H1 (cell line): ENCODE measurements around the gene TPP2. TPM values are rescaled to one million over a fixed set of nuclear protein-coding genes. Genes with fewer than 3 reads are reported as not detected.
A peak's percentile ranks its signal among the peaks of the same experiment; 100 is the strongest.

Experiments
- CTCF ChIA-PET: fragments of 300-600 bp; sonication (Branson Sonifier 250); formaldehyde crosslinking; loops from one replicate; lab custom pipeline; 2021; ENCODE audit not compliant: partially characterized antibody; lab: Charles Lee
- POLR2A ChIA-PET: fragments of 300-600 bp; sonication (Branson Sonifier 250); formaldehyde crosslinking; loops from one replicate; lab custom pipeline; 2021; ENCODE audit warnings: inconsistent platforms; ENCODE audit not compliant: partially characterized antibody; lab: Charles Lee
- DNase-seq, 2 experiments: peaks; one replicate each; pipeline versions ENCODE4 v3.0.0 to v3.0.0-alpha.2; 2010 to 2022; ENCODE audit warnings: low spot score in 2 of 2, low read depth in 1 of 2, mixed read lengths in 1 of 2
- FAIRE-seq: peaks from 2 replicates; lab custom pipeline; 2011; peaks lifted over from hg19 to GRCh38; lab: Jason Lieb, UNC
- H2AFZ ChIP-seq: 2 replicates; pipeline ENCODE4 v1.8.1; 2012; ENCODE audit warnings: low read length, inconsistent platforms
- H2AK5ac ChIP-seq: 2 replicates; pipeline ENCODE4 v1.6.1; 2013; ENCODE audit warnings: low read depth, low read length
- H2BK120ac ChIP-seq: replicated peaks from 2 replicates; pipeline ENCODE3; 2013; ENCODE audit warnings: low read depth, low read length, inconsistent platforms
- H2BK12ac ChIP-seq: 2 replicates; pipeline ENCODE4 v1.6.1; 2013; ENCODE audit warnings: low read depth, low read length
- H2BK15ac ChIP-seq: 2 replicates; pipeline ENCODE4 v1.6.1; 2013; ENCODE audit warnings: low read length
- H2BK20ac ChIP-seq: 2 replicates; pipeline ENCODE4 v1.6.1; 2013; ENCODE audit warnings: low read length
- H2BK5ac ChIP-seq: 2 replicates; pipeline ENCODE4 v1.6.1; 2013; ENCODE audit warnings: low read depth, low read length
- H3K14ac ChIP-seq: 2 replicates; pipeline ENCODE4 v1.6.1; 2013; ENCODE audit warnings: inconsistent platforms; ENCODE audit not compliant: insufficient read length
- H3K18ac ChIP-seq: 2 replicates; pipeline ENCODE4 v1.6.1; 2013; ENCODE audit warnings: low read length; ENCODE audit errors: extremely low read depth
- H3K23ac ChIP-seq: 2 replicates; pipeline ENCODE4 v1.6.1; 2013; ENCODE audit warnings: inconsistent platforms; ENCODE audit not compliant: insufficient read length
- H3K23me2 ChIP-seq: 2 replicates; pipeline ENCODE4 v1.6.1; 2013; ENCODE audit warnings: low read depth, low read length
- H3K27ac ChIP-seq: 2 replicates; pipeline ENCODE4 v1.6.1; 2011; ENCODE audit warnings: low read depth, low read length, inconsistent platforms
- H3K27me3 ChIP-seq, 4 experiments: replicated peaks in 1 of 4; 1 replicate in 1 of 4; 2 replicates in 3 of 4; pipeline versions ENCODE4 v1.6.1 to v1.8.1; 2011 to 2013; ENCODE audit warnings: low read length in 3 of 4, mild to moderate bottlenecking in 3 of 4, inconsistent platforms in 2 of 4, mixed read lengths in 2 of 4, moderate library complexity in 1 of 4; ENCODE audit not compliant: control insufficient read depth in 3 of 4, insufficient read depth in 3 of 4; ENCODE audit errors: extremely low read depth in 1 of 4
- H3K36me3 ChIP-seq, 4 experiments: 2 replicates each; pipeline versions ENCODE4 v1.6.1 to v1.8.1; 2011 to 2013; ENCODE audit warnings: mild to moderate bottlenecking in 4 of 4, low read length in 3 of 4, moderate library complexity in 2 of 4, control low read depth in 1 of 4, inconsistent platforms in 1 of 4; ENCODE audit not compliant: insufficient read depth in 4 of 4, control insufficient read depth in 2 of 4
- H3K4ac ChIP-seq: replicated peaks from 2 replicates; pipeline ENCODE3; 2013; ENCODE audit warnings: low read length, low read depth, mixed read lengths, inconsistent platforms; ENCODE audit not compliant: insufficient read length
- H3K4me1 ChIP-seq, 4 experiments: replicated peaks in 1 of 4; 1 replicate in 1 of 4; 2 replicates in 3 of 4; pipeline versions ENCODE4 v1.6.1 to v1.8.1; 2011 to 2013; ENCODE audit warnings: low read length in 3 of 4, inconsistent platforms in 2 of 4, mixed read lengths in 1 of 4; ENCODE audit not compliant: insufficient read depth in 4 of 4, control insufficient read depth in 3 of 4
- H3K4me2 ChIP-seq, 2 experiments: 2 replicates each; pipeline versions ENCODE4 v1.6.1 to v1.8.1; 2011 to 2013; ENCODE audit warnings: low read depth in 2 of 2, low read length in 2 of 2, control low read depth in 1 of 2, inconsistent platforms in 1 of 2, mild to moderate bottlenecking in 1 of 2; ENCODE audit not compliant: insufficient read depth in 1 of 2
- H3K4me3 ChIP-seq, 4 experiments: fragments of 200-600, 300-600 bp in 1 of 4; sonication (generic), shearing (Covaris generic), sonication (Bioruptor Twin) in 1 of 4; 2 replicates each; pipeline versions ENCODE4 v1.5.1 to v1.8.1; 2011 to 2016; ENCODE audit warnings: low read length in 4 of 4, low read depth in 3 of 4, control low read depth in 2 of 4, inconsistent platforms in 2 of 4, mild to moderate bottlenecking in 2 of 4, mixed read lengths in 1 of 4, moderate library complexity in 1 of 4; ENCODE audit not compliant: insufficient read depth in 2 of 4; ENCODE audit errors: extremely low read depth in 1 of 4
- H3K56ac ChIP-seq: replicated peaks from 2 replicates; pipeline ENCODE3; 2013; ENCODE audit warnings: low read depth, mild to moderate bottlenecking, mixed read lengths, low read length, inconsistent platforms; ENCODE audit not compliant: insufficient read length
- H3K79me1 ChIP-seq: 2 replicates; pipeline ENCODE4 v1.6.1; 2013; ENCODE audit warnings: low read depth, low read length, control low read depth
- H3K79me2 ChIP-seq, 2 experiments: 2 replicates each; pipeline versions ENCODE4 v1.6.1 to v1.8.1; 2012 to 2013; ENCODE audit warnings: low read length in 2 of 2, mild to moderate bottlenecking in 2 of 2, inconsistent platforms in 1 of 2; ENCODE audit not compliant: insufficient read depth in 2 of 2, control insufficient read depth in 1 of 2
- H3K9ac ChIP-seq, 4 experiments: replicated peaks in 1 of 4; 1 replicate in 1 of 4; 2 replicates in 3 of 4; pipeline versions ENCODE4 v1.6.1 to v1.8.1; 2011 to 2013; ENCODE audit warnings: low read depth in 3 of 4, low read length in 3 of 4, control low read depth in 2 of 4, mild to moderate bottlenecking in 2 of 4, moderate library complexity in 2 of 4, inconsistent platforms in 1 of 4; ENCODE audit errors: extremely low read depth in 1 of 4
- H3K9me3 ChIP-seq, 2 experiments: 2 replicates each; pipeline versions ENCODE4 v1.6.1 to v1.8.1; 2012 to 2013; ENCODE audit warnings: mild to moderate bottlenecking in 2 of 2, moderate library complexity in 2 of 2, control low read depth in 1 of 2, inconsistent platforms in 1 of 2, low read depth in 1 of 2, low read length in 1 of 2, mixed read lengths in 1 of 2; ENCODE audit not compliant: insufficient read depth in 2 of 2
- H4K20me1 ChIP-seq, 2 experiments: replicated peaks in 1 of 2; 2 replicates each; pipeline versions ENCODE3 to v1.8.1; 2011 to 2013; ENCODE audit warnings: inconsistent platforms in 2 of 2, low read length in 2 of 2, mild to moderate bottlenecking in 1 of 2; ENCODE audit not compliant: insufficient read depth in 2 of 2, control insufficient read depth in 1 of 2
- H4K5ac ChIP-seq: 2 replicates; pipeline ENCODE4 v1.6.1; 2013; ENCODE audit warnings: low read length, low read depth, mixed read lengths, inconsistent platforms; ENCODE audit not compliant: insufficient read length
- H4K8ac ChIP-seq: 2 replicates; pipeline ENCODE4 v1.8.0; 2013; ENCODE audit warnings: mild to moderate bottlenecking, moderate library complexity, low read length, inconsistent platforms; ENCODE audit not compliant: insufficient read depth; ENCODE audit errors: extremely low read depth
- H4K91ac ChIP-seq: replicated peaks from 2 replicates; pipeline ENCODE3; 2013; ENCODE audit warnings: low read length, mixed read lengths, inconsistent platforms; ENCODE audit not compliant: insufficient read length
- BACH1 ChIP-seq: IDR thresholded peaks from 2 replicates; pipeline ENCODE4 v1.6.1; 2012; ENCODE audit warnings: low read length, improper control_type of control experiment
- CBX5 ChIP-seq: fragments of 300-800, 300-1000 bp; sonication (generic); IDR thresholded peaks from 2 replicates; pipeline ENCODE4 v1.7.1; 2016; ENCODE audit warnings: antibody characterized with exemption, low read length, low read depth
- CEBPB ChIP-seq: IDR thresholded peaks from 2 replicates; pipeline ENCODE4 v1.6.1; 2012; ENCODE audit warnings: low read depth, low read length
- CHD1 ChIP-seq: IDR thresholded peaks from 2 replicates; pipeline ENCODE4 v1.6.1; 2012; ENCODE audit warnings: low read depth, low read length, improper control_type of control experiment
- EGR1 ChIP-seq: IDR thresholded peaks from 2 replicates; pipeline ENCODE4 v1.6.1; 2011; ENCODE audit warnings: low read depth, low read length, borderline replicate concordance
- EP300 ChIP-seq, 2 experiments: IDR thresholded peaks; 1 replicate in 1 of 2; 2 replicates in 1 of 2; pipeline ENCODE4 v1.6.1; 2011 to 2012; ENCODE audit warnings: low read depth in 2 of 2, low read length in 2 of 2, mild to moderate bottlenecking in 2 of 2, borderline replicate concordance in 1 of 2, inconsistent platforms in 1 of 2, moderate library complexity in 1 of 2
- JUND ChIP-seq: IDR thresholded peaks from 2 replicates; pipeline ENCODE4 v1.6.1; 2011; ENCODE audit warnings: mild to moderate bottlenecking, improper control_type of control experiment, low read length
- MAFK ChIP-seq: IDR thresholded peaks from 2 replicates; pipeline ENCODE4 v1.6.1; 2012; ENCODE audit warnings: low read depth, mild to moderate bottlenecking, improper control_type of control experiment, low read length
- NRF1 ChIP-seq: IDR thresholded peaks from 2 replicates; pipeline ENCODE4 v1.6.1; 2011; ENCODE audit warnings: mild to moderate bottlenecking, low read depth, low read length, improper control_type of control experiment
- PHF8 ChIP-seq: fragments of 200-600 bp; sonication (generic); conservative IDR thresholded peaks from 2 replicates; pipeline ENCODE4 v1.7.1; 2012; ENCODE audit warnings: low read depth, mild to moderate bottlenecking, inconsistent platforms, low read length, moderate library complexity
- RAD21 ChIP-seq, 2 experiments: IDR thresholded peaks in 1 of 2; conservative IDR thresholded peaks in 1 of 2; 2 replicates each; pipeline ENCODE4 v1.6.1; 2011; ENCODE audit warnings: low read depth in 2 of 2, low read length in 2 of 2, improper control_type of control experiment in 1 of 2, inconsistent platforms in 1 of 2, mild to moderate bottlenecking in 1 of 2, moderate library complexity in 1 of 2
- SUZ12 ChIP-seq: fragments of 200-600 bp; sonication (generic); IDR thresholded peaks from 2 replicates; pipeline ENCODE4 v1.6.1; 2012; ENCODE audit warnings: mild to moderate bottlenecking, inconsistent platforms, low read length, moderate library complexity, mixed read lengths
- TAF7 ChIP-seq: optimal IDR thresholded peaks from 2 replicates; pipeline ENCODE3; 2011; ENCODE audit warnings: low read depth, mild to moderate bottlenecking, inconsistent platforms, low read length, moderate library complexity, borderline replicate concordance
- TCF12 ChIP-seq: IDR thresholded peaks from 2 replicates; pipeline ENCODE4 v1.6.1; 2011; ENCODE audit warnings: low read depth, mild to moderate bottlenecking, low read length
- YY1 ChIP-seq: IDR thresholded peaks from 2 replicates; pipeline ENCODE4 v1.6.1; 2011; ENCODE audit warnings: low read depth, mild to moderate bottlenecking, low read length
- WGBS, 2 experiments: shearing (Covaris generic) in 1 of 2; methylation state at CpG; one replicate each; pipeline versions ENCODE4 v1.1.6 to v1.1.7; 2013 to 2015; ENCODE audit warnings: low lambda C conversion rate in 2 of 2, mixed read lengths in 2 of 2, inconsistent platforms in 1 of 2, low coverage in 1 of 2, missing lambda C conversion rate in 1 of 2; ENCODE audit not compliant: insufficient replicate concordance in 2 of 2, insufficient coverage in 1 of 2, insufficient read length in 1 of 2; ENCODE audit errors: extremely low coverage in 1 of 2, missing lambda C conversion rate in 1 of 2; 5-methylcytosine and 5-hydroxymethylcytosine counted together
- polyA plus RNA-seq, 7 experiments: library from polyadenylated mRNA; depleted of rRNA in 3 of 7; stranded (reverse) in 5 of 7; unstranded in 2 of 7; fragments of >200 nt in 5 of 7; fragments of 200-250 nt in 2 of 7; gene quantifications; 1 replicate in 5 of 7; 2 replicates in 1 of 7; 4 replicates in 1 of 7; pipeline versions ENCODE4 v1.2.1 to v1.2.3, GENCODE V29; 2011 to 2013; ENCODE audit warnings: missing spikeins in 2 of 7, mixed read lengths in 2 of 7
- total RNA-seq: library from RNA; stranded (reverse); fragmentation: NEBNext Ultra II Directional; extraction: Animal tissue kit (Norgen Biotek cat#: 25700); gene quantifications from 2 replicates; pipeline ENCODE4 v1.2.1, GENCODE V29; 2021

The TPP2 gene
- total and polyA plus RNA-seq, 2 of the 8 experiments (the other 6 are each of a cell fraction or from before 2014, with no cell fraction given) = 15.9 to 85.7 TPM

DNA sequence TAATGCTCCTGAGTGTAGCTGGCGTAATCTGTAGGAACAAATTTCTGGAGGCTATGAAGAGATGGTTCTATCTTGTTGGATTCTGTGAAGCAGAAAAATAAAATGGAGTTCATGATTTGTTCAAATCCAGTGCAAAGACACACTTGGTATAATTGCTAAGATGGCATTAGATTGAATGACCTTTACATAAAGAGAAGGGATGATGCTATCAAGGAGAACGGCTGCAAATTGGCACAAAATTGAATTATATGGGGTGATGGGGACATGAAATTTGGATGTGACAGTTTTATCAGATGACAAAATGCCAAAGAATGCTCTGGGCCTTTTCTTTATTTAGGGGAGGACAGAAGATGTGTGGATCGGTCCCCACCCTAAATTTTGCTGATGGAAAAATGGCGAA, 94.1 kb downstream of the TPP2 start:
- Histone ChIP-seq H3K14ac (no peak overlapping the region), H3K36me3 (no peaks in the 10 kb centered on the region), H3K56ac (no peak overlapping the region), H2BK120ac (no peak overlapping the region), H3K79me2 (no peaks in the 10 kb centered on the region), H2BK12ac (no peak overlapping the region), H2AK5ac (no peak overlapping the region), H3K4me3 (no peak overlapping the region), H2AFZ (no peak overlapping the region), H3K9me3 (no peaks in the 10 kb centered on the region), H3K4me1 (peaks cover 0 to 11% (median 8%) of the 10 kb centered on the region in 4 experiments), H3K18ac (no peak overlapping the region), H4K20me1 (no peaks in the 10 kb centered on the region), H3K23me2 (no peaks in the 10 kb centered on the region; the same call in 1 of the 2 replicates), H4K91ac (no peak overlapping the region), H2BK15ac (peak overlapping the region; percentile 54; the same call in 1 of the 2 replicates), H4K8ac (no peak overlapping the region), H3K23ac (no peak overlapping the region), H3K27me3 (no peaks in the 10 kb centered on the region), H3K4ac (no peak overlapping the region), H3K79me1 (no peaks in the 10 kb centered on the region), H4K5ac (no peak overlapping the region), H3K27ac (no peak overlapping the region), H2BK20ac (peak overlapping the region; percentile 49; the same call in 1 of the 2 replicates), H3K9ac (no peak overlapping the region), H2BK5ac (no peak overlapping the region), H3K4me2 (no peak overlapping the region)
- CTCF ChIA-PET = interaction anchor here (0.6 kb wide), 2 partner anchors 135 to 1438 kb away, joined by 3 to 6 read pairs; no protein-coding TSS in a partner anchor
- no peak for DNase-seq
- no peak for FAIRE-seq
- POLR2A ChIA-PET = no interaction called here
- 96% methylated on average over 2 of the region's 4 CpGs; no CpG with 5 or more reads in 1 of the 2 experiments for WGBS, 2 experiments
- TF ChIP-seq TAF7 = no peak
- no peak for TF ChIP-seq BACH1
- TF ChIP-seq PHF8 = no peak
- no peak for TF ChIP-seq MAFK
- TF ChIP-seq NRF1 = no peak
- TF ChIP-seq SUZ12 = no peak
- TF ChIP-seq YY1 = no peak
- no peak for TF ChIP-seq JUND
- no peak for TF ChIP-seq EGR1
- no peak for TF ChIP-seq TCF12
- no peak for TF ChIP-seq CEBPB
- TF ChIP-seq RAD21 (IDR thresholded peaks at IDR 0.05 in 1 of 2, conservative IDR thresholded peaks at IDR 0.05 in 1 of 2; ENCODE audit: low read depth in 2 of 2, low read length in 2 of 2) = no peak
- TF ChIP-seq CBX5 = no peak
- TF ChIP-seq EP300 (IDR thresholded peaks at IDR 0.05; ENCODE audit: borderline replicate concordance in 1 of 2, low read depth in 2 of 2, low read length in 2 of 2) = no peak
- no peak for TF ChIP-seq CHD1
